CD4-positive, alpha-beta T cell (primary cell): Measurements from ENCODE around the gene KCNJ10. TPM values are rescaled to one million over a fixed set of nuclear protein-coding genes. Genes with fewer than 3 reads are reported as not detected.

Source experiments
- ATAC-seq: fragments of 200-7000 bp; cut with Tn5 transposase; one replicate; pipeline ENCODE4 v1.10.0; 2022; ENCODE audit warnings: mild to moderate bottlenecking; ENCODE audit not compliant: poor library complexity
- CTCF ChIA-PET: fragments of 350-600 bp; sonication (Branson Sonifier 250); formaldehyde crosslinking; loops from one replicate; lab custom pipeline; 2021; ENCODE audit warnings: antibody characterized with exemption, inconsistent platforms; lab: Charles Lee
- POLR2A ChIA-PET: fragments of 350-600 bp; sonication (Branson Sonifier 250); formaldehyde crosslinking; loops from one replicate; lab custom pipeline; 2021; ENCODE audit warnings: antibody characterized with exemption, inconsistent platforms; lab: Charles Lee
- DNase-seq, 14 experiments: peaks; one replicate each; pipeline ENCODE4 v3.0.0-alpha.2; 2013 to 2020; ENCODE audit warnings: mixed read lengths in 2 of 14
- H3K27ac ChIP-seq, 2 donors: one replicate each; pipeline versions ENCODE4 v1.5.1 to v1.7.0; 2013; ENCODE audit warnings: low read length in 2 of 2, low read depth in 1 of 2, mild to moderate bottlenecking in 1 of 2
- H3K27me3 ChIP-seq, 2 experiments: 1 replicate in 1 of 2; 2 replicates in 1 of 2; pipeline versions ENCODE4 v1.6.1 to v1.7.0; 2013; ENCODE audit warnings: low read length in 2 of 2, control low read depth in 1 of 2, mild to moderate bottlenecking in 1 of 2, moderate library complexity in 1 of 2; ENCODE audit not compliant: insufficient read depth in 2 of 2, control insufficient read depth in 1 of 2
- H3K36me3 ChIP-seq: one replicate; pipeline ENCODE4 v1.6.1; 2013; ENCODE audit warnings: low read length, control low read depth; ENCODE audit not compliant: insufficient read depth
- H3K4me1 ChIP-seq: one replicate; pipeline ENCODE4 v1.6.1; 2013; ENCODE audit warnings: low read length, control low read depth; ENCODE audit not compliant: insufficient read depth
- H3K4me3 ChIP-seq: one replicate; pipeline ENCODE4 v1.5.1; 2013; ENCODE audit warnings: mild to moderate bottlenecking, low read length, moderate library complexity
- H3K9me3 ChIP-seq, 2 experiments: 1 replicate in 1 of 2; 2 replicates in 1 of 2; pipeline versions ENCODE4 v1.6.1 to v1.7.0; 2013; ENCODE audit warnings: low read length in 2 of 2, mild to moderate bottlenecking in 2 of 2, control low read depth in 1 of 2, moderate library complexity in 1 of 2; ENCODE audit not compliant: control insufficient read depth in 1 of 2, insufficient read depth in 1 of 2
- H3K27ac Mint-ChIP-seq: one replicate; pipeline ENCODE4 v1.8.0; 2020; ENCODE audit warnings: mixed read lengths
- H3K27me3 Mint-ChIP-seq: one replicate; pipeline ENCODE4 v1.8.0; 2021; ENCODE audit warnings: mixed read lengths
- H3K36me3 Mint-ChIP-seq: one replicate; pipeline ENCODE4 v1.8.0; 2021; ENCODE audit warnings: low read depth, mixed read lengths
- H3K4me1 Mint-ChIP-seq: one replicate; pipeline ENCODE4 v1.8.0; 2021; ENCODE audit warnings: low read depth, mixed read lengths
- H3K4me3 Mint-ChIP-seq: one replicate; pipeline ENCODE4 v1.8.0; 2020; ENCODE audit warnings: mild to moderate bottlenecking, mixed read lengths
- H3K9me3 Mint-ChIP-seq: one replicate; pipeline ENCODE4 v1.8.0; 2020; ENCODE audit warnings: mixed read lengths
- intact Hi-C, 2 experiments: fragments of 100-400 bp; cut with DNase I in 1 of 2; cut with micrococcal nuclease in 1 of 2; formaldehyde crosslinking; loops; one replicate each; pipeline versions ENCODE4 v1.15.1 to v1.9.0; 2023 to 2025; cut with DNase I, micrococcal nuclease
- total RNA-seq, 174 experiments: library from RNA in 2 of 174; stranded (reverse) in 2 of 174; gene quantifications; one replicate each; pipeline ENCODE4 v1.2.3 and lab custom pipeline; 2021 to 2026
- TF ChIP-seq, protein P1 (sequence below): fragments of 200-600 bp; IDR thresholded peaks from one replicate; pipeline ENCODE4 v1.8.0; 2022; ENCODE audit warnings: antibody characterized with exemption, mild to moderate bottlenecking

KCNJ10 gene
- total RNA-seq, 2 experiments from 2014 or later: not detected

- Histone ChIP-seq H3K4me1 (peaks cover 18% of the 10 kb centered on the region), H3K27ac (no peak overlapping the region), H3K36me3 (peaks cover 73% of the 10 kb centered on the region), H3K27me3 (no peaks in the 10 kb centered on the region), H3K4me3 (no peak overlapping the region), H3K9me3 (no peaks in the 10 kb centered on the region)
- ChIA-PET POLR2A (no interaction called here), CTCF (interaction anchor here (0.6 kb wide), 1 partner anchor 1202 kb away, joined by 3 read pairs; no protein-coding TSS in a partner anchor)
- no peak overlapping the region for H3K27ac Mint-ChIP-seq
- no peaks in the 10 kb centered on the region for H3K27me3 Mint-ChIP-seq
- peaks cover 82% of the 10 kb centered on the region for H3K36me3 Mint-ChIP-seq
- H3K9me3 Mint-ChIP-seq: no peaks in the 10 kb centered on the region
- TF ChIP-seq, protein P1, sequence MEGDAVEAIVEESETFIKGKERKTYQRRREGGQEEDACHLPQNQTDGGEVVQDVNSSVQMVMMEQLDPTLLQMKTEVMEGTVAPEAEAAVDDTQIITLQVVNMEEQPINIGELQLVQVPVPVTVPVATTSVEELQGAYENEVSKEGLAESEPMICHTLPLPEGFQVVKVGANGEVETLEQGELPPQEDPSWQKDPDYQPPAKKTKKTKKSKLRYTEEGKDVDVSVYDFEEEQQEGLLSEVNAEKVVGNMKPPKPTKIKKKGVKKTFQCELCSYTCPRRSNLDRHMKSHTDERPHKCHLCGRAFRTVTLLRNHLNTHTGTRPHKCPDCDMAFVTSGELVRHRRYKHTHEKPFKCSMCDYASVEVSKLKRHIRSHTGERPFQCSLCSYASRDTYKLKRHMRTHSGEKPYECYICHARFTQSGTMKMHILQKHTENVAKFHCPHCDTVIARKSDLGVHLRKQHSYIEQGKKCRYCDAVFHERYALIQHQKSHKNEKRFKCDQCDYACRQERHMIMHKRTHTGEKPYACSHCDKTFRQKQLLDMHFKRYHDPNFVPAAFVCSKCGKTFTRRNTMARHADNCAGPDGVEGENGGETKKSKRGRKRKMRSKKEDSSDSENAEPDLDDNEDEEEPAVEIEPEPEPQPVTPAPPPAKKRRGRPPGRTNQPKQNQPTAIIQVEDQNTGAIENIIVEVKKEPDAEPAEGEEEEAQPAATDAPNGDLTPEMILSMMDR: no peak
- ATAC-seq (no peak), DNase-seq (no peak)
- peaks cover 29% of the 10 kb centered on the region for H3K4me1 Mint-ChIP-seq
- intact Hi-C loops: loop anchor here in 1 of 2 experiments (5.0 kb wide), 1 partner anchor 162 kb away; no protein-coding TSS in a partner anchor
- H3K4me3 Mint-ChIP-seq: no peak overlapping the region
Observed at GRCh38 chr1:160089883-160090282, 19.9 kb upstream of the KCNJ10 start.

- Histone ChIP-seq H3K9me3 (peaks cover 0 to 3% of the 10 kb centered on the region in 2 experiments), H3K36me3 (peaks cover 47% of the 10 kb centered on the region), H3K4me1 (peaks cover 15% of the 10 kb centered on the region), H3K27me3 (peaks cover 9 to 12% of the 10 kb centered on the region in 2 experiments), H3K4me3 (no peak overlapping the region), H3K27ac (no peak overlapping the region)
- intact Hi-C loops: loop anchor here in 1 of 2 experiments (5.0 kb wide), 1 partner anchor 165 kb away; no protein-coding TSS in a partner anchor
- TF ChIP-seq, protein P1: no peak
- Mint-ChIP-seq H3K27me3 (peaks cover 11% of the 10 kb centered on the region), H3K9me3 (no peaks in the 10 kb centered on the region), H3K4me3 (no peak overlapping the region), H3K36me3 (peaks cover 58% of the 10 kb centered on the region), H3K4me1 (peaks cover 22% of the 10 kb centered on the region), H3K27ac (no peak overlapping the region)
- CTCF ChIA-PET: interaction anchor here (0.8 to 4.1 kb wide), 6 partner anchors 9 to 205 kb away, joined by 3 to 33 read pairs (median 14); partner anchors contain the start of gene IGSF8
- ATAC-seq (no peak), DNase-seq (no peak)
- POLR2A ChIA-PET: interaction anchor here (0.8 to 1.6 kb wide), 5 partner anchors 9 to 132 kb away, joined by 3 to 4 read pairs (median 4); partner anchors contain the start of gene IGSF8
Observed at GRCh38 chr1:160087118-160087662, 17.2 kb upstream of the KCNJ10 start.

DNA sequence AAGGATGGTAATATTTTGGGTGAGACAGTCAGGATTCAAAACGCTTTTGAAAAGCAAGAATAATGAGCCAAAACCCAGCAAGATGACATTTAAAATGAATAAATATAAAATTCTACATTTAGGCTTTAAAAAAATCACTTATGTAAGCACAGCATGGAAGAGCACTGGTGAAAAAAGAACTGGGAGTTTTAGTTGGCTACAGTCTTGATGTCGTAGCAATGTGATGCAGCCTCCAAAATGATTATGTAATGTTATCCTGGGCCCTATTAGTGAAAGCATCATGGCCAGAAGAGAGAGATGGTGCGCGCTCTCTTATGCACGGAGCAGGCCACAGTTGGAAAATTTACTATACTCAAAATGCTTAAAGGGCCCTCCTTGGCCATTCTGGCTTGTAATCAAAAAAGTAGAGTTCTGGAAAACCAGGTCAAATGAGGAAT, 16.5 kb upstream of the KCNJ10 start:
- no peak overlapping the region for H3K27ac ChIP-seq
- H3K4me3 ChIP-seq: no peak overlapping the region
- DNase-seq: no peak
- ChIA-PET POLR2A (interaction anchor here (0.8 to 1.6 kb wide), 4 partner anchors 10 to 133 kb away, joined by 3 to 4 read pairs (median 4); partner anchors contain the start of gene IGSF8), CTCF (interaction anchor here (0.8 to 4.1 kb wide), 10 partner anchors 9 to 205 kb away, joined by 3 to 33 read pairs (median 8); partner anchors contain the start of genes IGSF8 and PIGM)
- peaks cover 40% of the 10 kb centered on the region for H3K36me3 ChIP-seq
- no peak for ATAC-seq
- H3K27me3 ChIP-seq: peaks cover 16 to 18% of the 10 kb centered on the region in 2 experiments
- H3K27me3 Mint-ChIP-seq: peaks cover 18% of the 10 kb centered on the region
- H3K9me3 Mint-ChIP-seq: no peaks in the 10 kb centered on the region
- H3K9me3 ChIP-seq: peaks cover 0 to 3% of the 10 kb centered on the region in 2 experiments
- H3K4me1 ChIP-seq: peaks cover 15% of the 10 kb centered on the region
- TF ChIP-seq, protein P1: no peak
- no peak overlapping the region for H3K27ac Mint-ChIP-seq
- intact Hi-C loops: loop anchor here in 1 of 2 experiments (5.0 kb wide), 1 partner anchor 166 kb away; no protein-coding TSS in a partner anchor
- H3K36me3 Mint-ChIP-seq: peaks cover 51% of the 10 kb centered on the region
- peaks cover 22% of the 10 kb centered on the region for H3K4me1 Mint-ChIP-seq
- H3K4me3 Mint-ChIP-seq: no peak overlapping the region
